Breast epithelium (tissue), 4 donors: Measurements from ENCODE around the gene RBM22. TPM values are rescaled to one million over a fixed set of nuclear protein-coding genes. Genes with fewer than 3 reads are reported as not detected.
"Not testable (repeated sequence)": the region's sequence is repeated elsewhere in the genome, so short reads cannot be mapped to it uniquely, and the experiment has no call there.

Experiments
- DNase-seq, 2 donors: peaks; one replicate each; pipeline ENCODE4 v3.0.0-alpha.2; 2019; ENCODE audit warnings: low spot score in 2 of 2
- H3K27ac ChIP-seq, 2 donors: fragments of 200-600 bp; sonication (generic) in 1 of 2; one replicate each; pipeline ENCODE4 v1.5.1; 2016 to 2019; ENCODE audit warnings: mild to moderate bottlenecking in 1 of 2
- H3K27me3 ChIP-seq, 2 donors: fragments of 200-600 bp; sonication (generic) in 1 of 2; one replicate each; pipeline versions ENCODE4 v1.5.1 to v1.6.0; 2017 to 2019; ENCODE audit warnings: control low read depth in 1 of 2, mild to moderate bottlenecking in 1 of 2
- H3K36me3 ChIP-seq: fragments of 200-600 bp; one replicate; pipeline ENCODE4 v1.5.1; 2019
- H3K4me1 ChIP-seq, 2 donors: fragments of 200-600 bp; sonication (generic); one replicate each; pipeline ENCODE4 v1.5.1; 2016 to 2019; ENCODE audit warnings: control low read depth in 1 of 2
- H3K4me3 ChIP-seq, 3 donors: fragments of 200-600 bp; sonication (generic); 1 replicate in 2 of 3; 2 replicates in 1 of 3; pipeline ENCODE4 v1.5.1; 2016 to 2019; ENCODE audit warnings: mild to moderate bottlenecking in 3 of 3, moderate library complexity in 2 of 3
- H3K9me3 ChIP-seq, 2 donors: fragments of 200-600 bp; sonication (generic) in 1 of 2; one replicate each; pipeline ENCODE4 v1.5.1; 2016 to 2019; ENCODE audit warnings: control low read depth in 1 of 2
- CTCF ChIP-seq, 3 donors: fragments of 450-650 bp; IDR thresholded peaks; one replicate each; pipeline ENCODE4 v1.5.1; 2016 to 2017; ENCODE audit warnings: antibody characterized with exemption in 3 of 3, mild to moderate bottlenecking in 3 of 3, moderate library complexity in 3 of 3
- POLR2A ChIP-seq: fragments of 450-650 bp; IDR thresholded peaks from one replicate; pipeline ENCODE4 v1.6.1; 2016; ENCODE audit warnings: antibody characterized with exemption, mild to moderate bottlenecking, moderate library complexity
- POLR2AphosphoS5 ChIP-seq, 3 donors: sonication (generic); formaldehyde crosslinking; IDR thresholded peaks; one replicate each; pipeline ENCODE4 v1.6.1; 2017; ENCODE audit warnings: antibody characterized with exemption in 3 of 3
- intact Hi-C: fragments of 100-400 bp; cut with DNase I; formaldehyde crosslinking; loops from one replicate; pipeline ENCODE4 v1.15.1; 2023; ENCODE audit warnings: low total_unique reads
- total RNA-seq, 3 donors: library from RNA; depleted of rRNA; stranded (reverse); fragments of >200 nt; gene quantifications; one replicate each; pipeline ENCODE4 v1.1.0, GENCODE V29; 2016

The RBM22 gene
- total RNA-seq = 10 to 100 TPM; 40.5 to 57.8 (median 44.9) TPM

GRCh38 chr5:150700594-150701377 is at the start of gene RBM22:
TSS of gene RBM22 (minus strand) at chr5:150701062. CDS start at chr5:150700985, 77 bp downstream.
- Histone ChIP-seq H3K36me3 (no peaks in the 10 kb centered on the region), H3K27ac (peak within 1 kb of the TSS; percentile 95 to 98), H3K27me3 (no peaks in the 10 kb centered on the region), H3K4me3 (peak within 1 kb of the TSS; percentile 79 to 99 (median 98)), H3K4me1 (peaks cover 0 to 9% of the 10 kb centered on the region in 2 donors), H3K9me3 (no peaks in the 10 kb centered on the region)
- TF ChIP-seq CTCF (IDR thresholded peaks at IDR 0.05) (peak; percentile 26 to 66 (median 53)), POLR2A (peak; percentile 52), POLR2AphosphoS5 (IDR thresholded peaks at IDR 0.05) (peak; percentile 80 to 90 (median 89))
- intact Hi-C loops = no loop called here
- peak; percentile 91 for DNase-seq

- H3K36me3 ChIP-seq = peaks cover 4% of the 10 kb centered on the region
- no peak for TF ChIP-seq CTCF (IDR thresholded peaks at IDR 0.05)
- TF ChIP-seq POLR2A = no peak
- no peak for TF ChIP-seq POLR2AphosphoS5 (IDR thresholded peaks at IDR 0.05)
- no peak overlapping the region for H3K27ac ChIP-seq
Measured at GRCh38 chr5:150750469-150750868, 49.6 kb upstream of the RBM22 start.

GRCh38 chr5:150743142-150743488 is 42.3 kb upstream of the RBM22 start:
- H3K27me3 ChIP-seq, intact Hi-C loops, H3K27ac ChIP-seq: not testable (repeated sequence)

More at GRCh38 chr5:150750469-150750868, 49.6 kb upstream of the RBM22 start:
- no peaks in the 10 kb centered on the region for H3K4me1 ChIP-seq
- intact Hi-C loops = no loop called here
- no peak for DNase-seq
- H3K27me3 ChIP-seq = no peaks in the 10 kb centered on the region
- no peaks in the 10 kb centered on the region for H3K9me3 ChIP-seq
- H3K4me3 ChIP-seq = no peak overlapping the region

GRCh38 chr5:150742455-150743141 is 41.7 kb upstream of the RBM22 start:
- H3K9me3 ChIP-seq, H3K27ac ChIP-seq, H3K4me3 ChIP-seq, H3K4me1 ChIP-seq, H3K27me3 ChIP-seq, H3K36me3 ChIP-seq, DNase-seq, intact Hi-C loops: not testable (repeated sequence)

More at GRCh38 chr5:150743142-150743488, 42.3 kb upstream of the RBM22 start:
- not testable (repeated sequence) for H3K36me3 ChIP-seq, H3K4me3 ChIP-seq, H3K9me3 ChIP-seq, DNase-seq, H3K4me1 ChIP-seq

GRCh38 chr5:150740992-150741391 is 40.1 kb upstream of the RBM22 start:
- Histone ChIP-seq H3K27me3 (no peaks in the 10 kb centered on the region), H3K4me1 (no peaks in the 10 kb centered on the region), H3K36me3 (no peaks in the 10 kb centered on the region), H3K9me3 (peaks cover 0 to 9% of the 10 kb centered on the region in 2 donors), H3K4me3 (no peak overlapping the region), H3K27ac (no peak overlapping the region)
- DNase-seq = no peak
- no peak for TF ChIP-seq POLR2A
- intact Hi-C loops = no loop called here

- H3K36me3 ChIP-seq = no peaks in the 10 kb centered on the region
- no peaks in the 10 kb centered on the region for H3K27me3 ChIP-seq
- no peaks in the 10 kb centered on the region for H3K4me1 ChIP-seq
- intact Hi-C loops = no loop called here
- H3K4me3 ChIP-seq = no peak overlapping the region
- H3K27ac ChIP-seq = no peak overlapping the region
- TF ChIP-seq CTCF (IDR thresholded peaks at IDR 0.05) (no peak), POLR2A (no peak)
- H3K9me3 ChIP-seq = peaks cover 0 to 10% of the 10 kb centered on the region in 2 donors
- DNase-seq = no peak
Measured at GRCh38 chr5:150738862-150739261, 38.0 kb upstream of the RBM22 start.
